ENCODE measurements around the gene CCDC172.

DNA sequence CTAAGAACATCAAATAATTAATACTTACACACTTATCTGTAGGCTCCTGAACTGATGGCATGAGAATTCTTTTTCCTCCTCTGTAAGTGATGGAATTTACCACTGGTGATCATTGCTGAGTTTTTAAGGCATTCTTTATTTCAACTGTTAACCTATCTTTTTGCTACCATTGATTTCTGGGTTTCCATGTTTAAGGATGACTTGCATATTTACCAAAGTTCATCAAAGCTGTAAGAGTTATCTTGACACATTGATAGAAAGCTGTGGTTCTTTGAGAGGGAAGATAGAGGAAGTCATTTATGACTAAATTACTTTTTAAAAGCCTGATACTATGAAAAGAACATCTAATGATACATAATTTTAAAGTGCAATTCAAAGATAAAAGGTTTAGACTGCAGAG lies 31.8 kb upstream of the CCDC172 start:
- TF ChIP-seq, protein P1, sequence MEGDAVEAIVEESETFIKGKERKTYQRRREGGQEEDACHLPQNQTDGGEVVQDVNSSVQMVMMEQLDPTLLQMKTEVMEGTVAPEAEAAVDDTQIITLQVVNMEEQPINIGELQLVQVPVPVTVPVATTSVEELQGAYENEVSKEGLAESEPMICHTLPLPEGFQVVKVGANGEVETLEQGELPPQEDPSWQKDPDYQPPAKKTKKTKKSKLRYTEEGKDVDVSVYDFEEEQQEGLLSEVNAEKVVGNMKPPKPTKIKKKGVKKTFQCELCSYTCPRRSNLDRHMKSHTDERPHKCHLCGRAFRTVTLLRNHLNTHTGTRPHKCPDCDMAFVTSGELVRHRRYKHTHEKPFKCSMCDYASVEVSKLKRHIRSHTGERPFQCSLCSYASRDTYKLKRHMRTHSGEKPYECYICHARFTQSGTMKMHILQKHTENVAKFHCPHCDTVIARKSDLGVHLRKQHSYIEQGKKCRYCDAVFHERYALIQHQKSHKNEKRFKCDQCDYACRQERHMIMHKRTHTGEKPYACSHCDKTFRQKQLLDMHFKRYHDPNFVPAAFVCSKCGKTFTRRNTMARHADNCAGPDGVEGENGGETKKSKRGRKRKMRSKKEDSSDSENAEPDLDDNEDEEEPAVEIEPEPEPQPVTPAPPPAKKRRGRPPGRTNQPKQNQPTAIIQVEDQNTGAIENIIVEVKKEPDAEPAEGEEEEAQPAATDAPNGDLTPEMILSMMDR (CRISPR knock-in tag; IDR thresholded peaks at IDR 0.05): no peak
- TF ChIP-seq, protein P2, sequence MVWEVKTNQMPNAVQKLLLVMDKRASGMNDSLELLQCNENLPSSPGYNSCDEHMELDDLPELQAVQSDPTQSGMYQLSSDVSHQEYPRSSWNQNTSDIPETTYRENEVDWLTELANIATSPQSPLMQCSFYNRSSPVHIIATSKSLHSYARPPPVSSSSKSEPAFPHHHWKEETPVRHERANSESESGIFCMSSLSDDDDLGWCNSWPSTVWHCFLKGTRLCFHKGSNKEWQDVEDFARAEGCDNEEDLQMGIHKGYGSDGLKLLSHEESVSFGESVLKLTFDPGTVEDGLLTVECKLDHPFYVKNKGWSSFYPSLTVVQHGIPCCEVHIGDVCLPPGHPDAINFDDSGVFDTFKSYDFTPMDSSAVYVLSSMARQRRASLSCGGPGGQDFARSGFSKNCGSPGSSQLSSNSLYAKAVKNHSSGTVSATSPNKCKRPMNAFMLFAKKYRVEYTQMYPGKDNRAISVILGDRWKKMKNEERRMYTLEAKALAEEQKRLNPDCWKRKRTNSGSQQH (CRISPR knock-in tag; IDR thresholded peaks at IDR 0.05; ENCODE audit: low read depth): no peak
- TF ChIP-seq ZNF253 (CRISPR knock-in tag; IDR thresholded peaks at IDR 0.05; ENCODE audit: borderline replicate concordance) (no peak), HNF4G (IDR thresholded peaks at IDR 0.05; ENCODE audit: borderline replicate concordance, low read depth, low read length) (no peak), HNF4G (CRISPR knock-in tag; IDR thresholded peaks at IDR 0.05; ENCODE audit: borderline replicate concordance, low read depth) (no peak), CBFB (CRISPR knock-in tag; IDR thresholded peaks at IDR 0.05) (no peak), BHLHE40 (IDR thresholded peaks at IDR 0.05; ENCODE audit: low read length) (no peak), YY1 (IDR thresholded peaks at IDR 0.05; ENCODE audit: insufficient read depth, insufficient replicate concordance, low read depth, low read length) (no peak), TCF7L2 (IDR thresholded peaks at IDR 0.05; ENCODE audit: low read depth, low read length) (no peak), ZFX (CRISPR knock-in tag; IDR thresholded peaks at IDR 0.05; ENCODE audit: low read depth) (no peak), ZSCAN20 (CRISPR knock-in tag; IDR thresholded peaks at IDR 0.05; ENCODE audit: borderline replicate concordance) (no peak), POLR2A (IDR thresholded peaks at IDR 0.05; ENCODE audit: insufficient read depth in 1 of 2, low read depth in 2 of 2, low read length in 2 of 2) (no peak)
